ENCODE data around the gene RALGPS1. TPM values are rescaled to one million over a fixed set of nuclear protein-coding genes. Genes with fewer than 3 reads are reported as not detected.

The RALGPS1 gene
- total RNA-seq, 1 experiment from 2014 or later: 0.03 TPM

GRCh38 chr9:127199001-127199791 is 284.6 kb downstream of the RALGPS1 start:
- Histone ChIP-seq H3K27me3 (no peaks in the 10 kb centered on the region), H3K36me3 (no peaks in the 10 kb centered on the region), H3K4me3 (no peak overlapping the region), H3K9me3 (no peaks in the 10 kb centered on the region)
- peak; percentile 55 for DNase-seq

- H3K9me3 ChIP-seq: no peaks in the 10 kb centered on the region
- no peaks in the 10 kb centered on the region for H3K36me3 ChIP-seq
- H3K4me3 ChIP-seq: no peak overlapping the region
- DNase-seq: no peak
- H3K27me3 ChIP-seq: no peaks in the 10 kb centered on the region
Measured at GRCh38 chr9:127200106-127200862, 285.7 kb downstream of the RALGPS1 start.

- Histone ChIP-seq H3K4me3 (no peak overlapping the region), H3K9me3 (no peaks in the 10 kb centered on the region), H3K36me3 (no peaks in the 10 kb centered on the region), H3K27me3 (no peaks in the 10 kb centered on the region)
- no peak for DNase-seq
Measured at GRCh38 chr9:127201071-127201541, 286.5 kb downstream of the RALGPS1 start.

GRCh38 chr9:127201731-127202130 is 287.1 kb downstream of the RALGPS1 start:
- Histone ChIP-seq H3K27me3 (no peaks in the 10 kb centered on the region), H3K36me3 (no peaks in the 10 kb centered on the region), H3K9me3 (no peaks in the 10 kb centered on the region), H3K4me3 (no peak overlapping the region)
- no peak for DNase-seq

- DNase-seq: no peak
- Histone ChIP-seq H3K4me3 (no peak overlapping the region), H3K9me3 (no peaks in the 10 kb centered on the region), H3K27me3 (no peaks in the 10 kb centered on the region), H3K36me3 (no peaks in the 10 kb centered on the region)
Measured at GRCh38 chr9:127202461-127203169, 288.0 kb downstream of the RALGPS1 start.

DNA sequence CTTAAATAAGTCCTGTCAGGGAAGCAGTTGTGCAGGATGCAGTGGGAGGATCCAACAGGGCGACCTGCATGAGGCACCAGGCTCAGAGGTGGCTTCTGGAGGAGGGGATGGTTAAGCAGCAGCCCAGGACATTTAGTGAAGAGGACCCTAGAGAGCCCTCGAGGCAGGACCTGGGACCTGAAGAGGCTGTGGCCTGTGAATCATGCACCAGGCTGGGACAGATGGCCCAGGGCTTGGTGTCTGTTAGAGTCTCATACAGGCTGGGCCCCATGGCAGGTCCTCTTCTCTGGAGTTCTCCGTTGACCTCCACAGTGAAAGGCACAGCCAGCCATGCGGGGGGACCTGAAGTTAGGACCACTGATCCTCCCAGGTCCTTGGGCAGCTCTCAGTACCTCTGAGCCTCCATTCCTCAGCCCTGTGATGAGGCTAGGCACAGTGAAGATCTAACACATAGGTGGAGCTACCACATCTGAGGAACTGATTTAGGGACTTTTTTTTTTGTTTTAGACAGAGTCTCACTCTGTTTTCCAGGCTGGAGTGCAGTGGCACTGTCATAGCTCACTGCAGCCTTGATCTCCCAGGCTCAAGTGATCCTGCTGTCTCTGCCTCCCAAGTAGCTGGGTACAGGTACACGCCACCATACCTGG is 289.2 kb downstream of the RALGPS1 start:
- H3K36me3 ChIP-seq: no peaks in the 10 kb centered on the region
- H3K9me3 ChIP-seq: no peaks in the 10 kb centered on the region
- DNase-seq: no peak
- H3K27me3 ChIP-seq: no peaks in the 10 kb centered on the region
- H3K4me3 ChIP-seq: no peak overlapping the region

GRCh38 chr9:127204771-127205470 is 290.3 kb downstream of the RALGPS1 start:
- H3K4me3 ChIP-seq: no peak overlapping the region
- no peaks in the 10 kb centered on the region for H3K9me3 ChIP-seq
- DNase-seq: peak; percentile 71
- no peaks in the 10 kb centered on the region for H3K27me3 ChIP-seq
- no peaks in the 10 kb centered on the region for H3K36me3 ChIP-seq

- H3K9me3 ChIP-seq: no peaks in the 10 kb centered on the region
- no peak overlapping the region for H3K4me3 ChIP-seq
- no peaks in the 10 kb centered on the region for H3K36me3 ChIP-seq
- DNase-seq: no peak
- H3K27me3 ChIP-seq: no peaks in the 10 kb centered on the region
Measured at GRCh38 chr9:127205952-127206351, 291.4 kb downstream of the RALGPS1 start.

GRCh38 chr9:127206666-127207065 is 292.1 kb downstream of the RALGPS1 start:
- H3K9me3 ChIP-seq: no peaks in the 10 kb centered on the region
- H3K4me3 ChIP-seq: no peak overlapping the region
- DNase-seq: no peak
- no peaks in the 10 kb centered on the region for H3K27me3 ChIP-seq
- H3K36me3 ChIP-seq: no peaks in the 10 kb centered on the region

- Histone ChIP-seq H3K36me3 (no peaks in the 10 kb centered on the region), H3K4me3 (no peak overlapping the region), H3K9me3 (no peaks in the 10 kb centered on the region), H3K27me3 (no peaks in the 10 kb centered on the region)
- no peak for DNase-seq
Measured at GRCh38 chr9:127207734-127208410, 293.3 kb downstream of the RALGPS1 start.

DNA sequence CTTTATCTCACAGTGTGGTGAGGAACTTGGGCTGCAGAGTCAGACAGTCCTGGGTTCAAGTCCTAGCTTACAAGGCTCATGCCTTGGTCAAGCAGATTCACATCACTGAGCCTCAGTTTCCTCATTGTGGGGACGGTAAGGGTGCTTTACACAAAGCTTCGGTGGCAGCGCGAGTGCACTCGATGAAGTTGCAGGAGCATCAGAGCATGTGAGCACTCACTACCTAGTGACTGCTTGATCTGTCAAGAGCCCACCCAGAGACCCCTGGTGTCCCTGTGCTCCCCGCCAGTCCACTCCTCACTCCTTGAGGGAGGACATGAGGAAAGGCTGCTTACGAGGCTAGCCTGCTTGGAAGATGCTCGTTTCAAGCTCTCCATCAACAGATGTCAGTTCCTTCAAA is 293.8 kb downstream of the RALGPS1 start:
- no peak for DNase-seq
- H3K9me3 ChIP-seq: no peaks in the 10 kb centered on the region
- H3K4me3 ChIP-seq: no peak overlapping the region
- H3K27me3 ChIP-seq: no peaks in the 10 kb centered on the region
- H3K36me3 ChIP-seq: no peaks in the 10 kb centered on the region

DNA sequence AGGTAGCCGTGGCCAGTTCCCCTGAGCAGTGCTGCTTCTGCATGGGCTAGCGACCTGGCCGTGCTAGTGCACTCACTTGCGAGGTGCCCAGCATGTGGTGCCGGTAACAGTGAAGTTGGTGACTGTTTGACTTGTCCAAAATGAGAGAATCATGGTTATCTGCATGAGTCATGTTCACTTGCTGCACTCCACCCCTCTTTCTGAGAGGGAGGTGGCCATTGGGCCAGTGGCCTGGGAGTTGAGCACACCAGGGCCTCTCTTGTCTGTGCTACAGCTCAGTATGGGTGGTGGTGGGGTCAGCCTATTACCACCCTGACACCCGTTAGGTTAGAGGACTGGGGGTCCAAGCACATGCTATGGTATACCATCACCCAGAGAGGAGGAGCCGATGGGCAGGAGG is 294.6 kb downstream of the RALGPS1 start:
- Histone ChIP-seq H3K36me3 (no peaks in the 10 kb centered on the region), H3K4me3 (no peak overlapping the region), H3K27me3 (no peaks in the 10 kb centered on the region), H3K9me3 (no peaks in the 10 kb centered on the region)
- DNase-seq: no peak

DNA sequence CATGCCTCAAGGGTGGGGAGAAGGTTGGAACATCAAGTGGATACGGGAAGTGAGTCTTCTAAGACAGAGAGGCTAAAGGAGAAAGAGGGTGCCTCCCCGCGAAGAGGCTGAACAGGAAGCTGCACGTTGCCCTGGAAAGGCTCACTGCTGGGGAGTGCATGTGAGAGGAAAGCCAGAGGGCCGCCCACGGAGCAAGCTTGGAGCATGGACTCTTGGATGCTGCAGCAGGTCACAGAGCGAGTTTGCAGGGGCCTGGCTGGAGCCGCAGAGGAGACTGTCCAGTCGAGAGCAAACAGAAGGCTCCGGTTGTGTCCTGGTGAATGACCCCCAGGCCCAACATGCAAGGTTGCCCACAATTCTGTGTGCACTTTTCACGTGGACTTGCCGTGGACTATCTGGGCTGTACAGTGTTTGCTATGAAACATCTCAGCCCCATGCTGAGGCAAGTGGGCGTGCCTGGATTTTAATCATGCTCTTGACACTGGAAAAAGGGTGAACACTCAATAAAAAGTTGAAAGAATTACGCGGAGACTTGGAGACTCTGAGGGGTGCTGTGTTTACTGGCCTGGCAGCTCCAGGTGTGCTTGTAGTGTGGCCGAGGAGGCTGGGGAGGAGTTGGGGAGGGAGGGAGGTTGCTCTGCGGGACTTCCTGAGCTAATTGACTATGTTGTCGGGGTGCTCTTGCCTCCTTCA is 295.5 kb downstream of the RALGPS1 start:
- H3K4me3 ChIP-seq: no peak overlapping the region
- H3K27me3 ChIP-seq: no peaks in the 10 kb centered on the region
- no peaks in the 10 kb centered on the region for H3K9me3 ChIP-seq
- H3K36me3 ChIP-seq: no peaks in the 10 kb centered on the region
- no peak for DNase-seq

DNA sequence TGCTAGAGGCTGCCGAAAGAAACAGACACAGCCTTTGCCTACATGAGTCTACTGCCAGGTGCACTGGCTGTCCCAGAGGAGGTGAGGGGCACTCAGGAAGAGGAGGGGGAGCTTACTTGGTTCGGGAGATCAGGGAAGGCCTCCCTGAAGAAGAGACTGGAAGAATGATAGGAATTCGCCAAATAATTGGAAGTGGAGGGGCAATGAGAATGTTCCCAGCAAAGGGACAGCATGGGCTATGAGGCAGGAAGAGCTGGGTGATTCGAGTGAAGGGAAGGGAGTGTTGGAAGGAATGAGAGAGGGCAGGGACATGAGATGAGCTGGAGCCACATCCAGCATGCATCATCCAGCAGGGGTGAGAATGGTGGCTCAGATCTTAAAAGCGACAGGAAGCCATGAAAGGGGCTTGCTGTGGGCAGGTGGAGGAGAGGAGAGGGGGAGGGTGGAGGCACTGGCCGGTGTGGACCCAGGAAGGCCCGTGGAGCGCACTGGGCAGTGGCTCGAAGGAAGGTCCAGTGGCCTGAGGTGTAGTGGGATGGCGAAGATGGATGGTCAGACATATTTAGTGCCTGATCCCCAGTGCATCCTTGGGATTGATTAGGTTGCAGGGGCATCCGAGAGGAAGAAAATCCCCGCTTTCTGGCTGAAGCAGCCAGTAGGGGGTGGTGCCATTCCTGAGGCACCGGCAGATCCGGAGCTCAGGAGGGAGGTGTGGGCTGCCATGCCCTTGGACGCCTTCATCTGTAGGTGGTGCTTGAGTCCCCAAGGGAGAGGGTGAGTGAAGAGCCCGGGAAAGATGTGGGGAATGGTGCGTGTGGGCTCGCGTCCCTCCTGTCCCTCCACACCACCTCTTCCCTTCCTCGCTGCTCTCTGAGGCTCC is 296.5 kb downstream of the RALGPS1 start:
- no peaks in the 10 kb centered on the region for H3K27me3 ChIP-seq
- H3K4me3 ChIP-seq: no peak overlapping the region
- H3K36me3 ChIP-seq: no peaks in the 10 kb centered on the region
- no peak for DNase-seq
- H3K9me3 ChIP-seq: no peaks in the 10 kb centered on the region
